ENCODE data around the gene MASP2.
A peak's percentile ranks its signal among the peaks of the same experiment; 100 is the strongest.
"Not testable (repeated sequence)": the region's sequence is repeated elsewhere in the genome, so short reads cannot be mapped to it uniquely, and the experiment has no call there.

MASP2 gene

DNA sequence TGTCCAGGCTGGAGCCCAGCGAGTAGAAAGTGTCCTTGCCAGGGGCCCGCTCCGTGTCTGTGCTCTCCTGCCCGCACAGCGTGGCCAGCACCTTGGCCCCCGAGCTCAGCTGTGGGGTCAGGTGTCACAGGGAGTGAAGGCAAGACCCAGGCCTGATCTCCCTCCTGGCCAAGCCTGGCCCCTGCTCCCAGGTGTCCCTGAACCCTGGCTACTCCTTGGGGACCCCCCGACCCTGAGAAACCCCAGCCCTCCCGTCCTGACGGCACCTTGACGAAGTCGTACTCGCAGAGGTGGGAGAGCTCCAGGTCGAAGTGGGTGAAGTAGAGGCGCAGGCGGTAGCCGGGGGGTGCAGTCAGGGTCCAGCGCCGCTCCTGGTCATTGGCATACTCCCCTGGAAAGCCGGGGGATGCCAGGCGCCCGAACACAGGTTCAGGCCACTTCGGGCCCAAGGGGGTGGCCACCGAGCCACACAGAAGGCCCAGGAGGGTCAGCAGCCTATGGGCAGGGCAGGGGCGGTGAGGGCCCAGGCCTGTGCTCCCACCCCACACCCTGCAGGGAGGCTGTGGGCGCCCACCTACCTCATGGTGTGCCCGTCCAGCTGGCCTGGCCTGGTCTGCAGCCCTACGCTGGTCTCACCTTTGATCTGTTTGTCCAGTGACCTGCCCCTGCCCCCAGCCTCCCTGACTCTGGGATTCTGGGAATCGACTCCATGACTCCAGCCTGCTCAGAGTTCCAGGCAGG is at the start of gene MASP2:
Gene MASP2 (minus strand): TSS at position 615 of the 741 bp plus-strand sequence. CDS start 32 bp downstream, at position 583.
- DNase-seq = no peak
- in situ Hi-C loops (cut with HindIII; ENCODE audit: low pct_ligation_motif_present, low pct_unique_long_range_greater_than_20kb, low sequenced_read_pairs) = no loop called here

DNA sequence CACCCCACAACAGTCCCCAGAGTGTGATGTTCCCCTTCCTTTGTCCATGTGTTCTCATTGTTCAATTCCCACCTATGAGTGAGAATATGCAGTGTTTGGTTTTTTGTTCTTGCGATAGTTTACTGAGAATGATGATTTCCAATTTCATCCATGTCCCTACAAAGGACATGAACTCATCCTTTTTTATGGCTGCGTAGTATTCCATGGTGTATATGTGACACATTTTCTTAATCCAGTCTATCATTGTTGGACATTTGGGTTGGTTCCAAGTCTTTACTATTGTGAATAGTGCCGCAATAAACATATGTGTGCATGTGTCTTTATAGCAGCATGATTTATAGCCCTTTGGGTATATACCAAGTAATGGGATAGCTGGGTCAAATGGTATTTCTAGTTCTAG is 36.7 kb upstream of the MASP2 start:
- in situ Hi-C loops (cut with HindIII; ENCODE audit: low pct_ligation_motif_present, low pct_unique_long_range_greater_than_20kb, low sequenced_read_pairs); DNase-seq: not testable (repeated sequence)

GRCh38 chr1:11080931-11081330 is 33.9 kb upstream of the MASP2 start:
- in situ Hi-C loops (cut with HindIII; ENCODE audit: low pct_ligation_motif_present, low pct_unique_long_range_greater_than_20kb, low sequenced_read_pairs) = no loop called here

GRCh38 chr1:11078631-11079030 is 31.6 kb upstream of the MASP2 start:
- no peak for DNase-seq
- in situ Hi-C loops (cut with HindIII; ENCODE audit: low pct_ligation_motif_present, low pct_unique_long_range_greater_than_20kb, low sequenced_read_pairs) = no loop called here

More at GRCh38 chr1:11080931-11081330, 33.9 kb upstream of the MASP2 start:
- no peak for DNase-seq

DNA sequence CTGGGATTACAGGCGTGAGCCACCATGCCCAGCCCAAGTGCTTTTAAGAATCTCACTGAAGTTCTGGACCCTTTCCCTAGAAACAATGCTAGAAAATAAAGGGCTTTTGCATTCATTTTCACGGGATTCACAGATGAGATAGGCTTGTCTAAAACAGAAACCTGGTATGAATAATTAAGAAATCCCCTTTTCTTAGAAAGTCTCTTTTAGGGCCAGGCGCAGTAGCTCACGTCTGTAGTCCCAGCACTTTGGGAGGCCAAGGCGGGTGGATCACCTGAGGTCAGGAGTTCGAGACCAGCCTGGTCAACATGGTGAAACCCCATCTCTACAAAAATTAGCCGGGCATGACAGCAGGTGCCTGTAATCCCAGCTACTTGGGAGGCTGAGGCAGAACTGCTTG is 26.4 kb upstream of the MASP2 start:
- in situ Hi-C loops (cut with HindIII; ENCODE audit: low pct_ligation_motif_present, low pct_unique_long_range_greater_than_20kb, low sequenced_read_pairs); DNase-seq: not testable (repeated sequence)

DNA sequence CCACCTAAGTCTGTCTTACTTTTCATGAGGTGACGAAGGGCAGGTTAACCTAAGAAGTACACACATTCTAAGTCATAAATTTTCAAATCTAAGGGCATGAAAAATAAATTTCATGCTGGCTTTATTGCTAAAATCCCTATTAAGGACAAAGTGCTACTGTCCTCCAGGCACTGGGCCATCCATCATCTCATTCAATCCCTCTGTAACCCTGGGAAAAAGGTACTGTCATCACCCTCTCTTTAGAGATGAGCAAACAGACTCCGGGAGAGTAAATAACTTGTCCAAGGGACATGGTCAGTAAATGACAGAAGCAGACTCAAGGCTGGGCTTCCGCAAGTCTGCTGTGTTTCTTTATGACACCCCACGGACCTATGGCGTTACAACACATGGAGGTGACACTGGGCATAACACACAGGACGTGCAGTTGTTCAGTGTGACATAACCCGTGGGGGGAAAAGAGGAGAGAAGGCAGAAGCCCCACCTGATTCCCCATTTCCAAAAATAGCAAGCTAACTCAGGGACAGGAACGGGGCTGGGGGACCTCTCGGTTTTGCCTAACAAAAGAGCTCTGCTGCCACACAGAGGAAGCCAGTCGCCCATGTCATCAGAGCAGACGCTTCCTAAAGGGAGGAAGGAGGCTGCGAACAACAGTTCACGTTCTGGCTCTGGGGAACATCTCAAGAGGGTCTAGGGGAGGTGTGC is 25.3 kb upstream of the MASP2 start:
- DNase-seq = no peak
- in situ Hi-C loops (cut with HindIII; ENCODE audit: low pct_ligation_motif_present, low pct_unique_long_range_greater_than_20kb, low sequenced_read_pairs) = no loop called here

GRCh38 chr1:11071463-11072215 is 24.6 kb upstream of the MASP2 start:
- no peak for DNase-seq
- in situ Hi-C loops (cut with HindIII; ENCODE audit: low pct_ligation_motif_present, low pct_unique_long_range_greater_than_20kb, low sequenced_read_pairs) = no loop called here

GRCh38 chr1:11070876-11071275 is 23.8 kb upstream of the MASP2 start:
- in situ Hi-C loops (cut with HindIII; ENCODE audit: low pct_ligation_motif_present, low pct_unique_long_range_greater_than_20kb, low sequenced_read_pairs) = no loop called here
- DNase-seq = no peak

GRCh38 chr1:11068600-11069473 is 21.8 kb upstream of the MASP2 start:
- no peak for DNase-seq

GRCh38 chr1:11067716-11068599 is 20.9 kb upstream of the MASP2 start:
- no peak for DNase-seq
- in situ Hi-C loops (cut with HindIII; ENCODE audit: low pct_ligation_motif_present, low pct_unique_long_range_greater_than_20kb, low sequenced_read_pairs) = no loop called here

More at GRCh38 chr1:11068600-11069473, 21.8 kb upstream of the MASP2 start:
- in situ Hi-C loops (cut with HindIII; ENCODE audit: low pct_ligation_motif_present, low pct_unique_long_range_greater_than_20kb, low sequenced_read_pairs) = no loop called here

DNA sequence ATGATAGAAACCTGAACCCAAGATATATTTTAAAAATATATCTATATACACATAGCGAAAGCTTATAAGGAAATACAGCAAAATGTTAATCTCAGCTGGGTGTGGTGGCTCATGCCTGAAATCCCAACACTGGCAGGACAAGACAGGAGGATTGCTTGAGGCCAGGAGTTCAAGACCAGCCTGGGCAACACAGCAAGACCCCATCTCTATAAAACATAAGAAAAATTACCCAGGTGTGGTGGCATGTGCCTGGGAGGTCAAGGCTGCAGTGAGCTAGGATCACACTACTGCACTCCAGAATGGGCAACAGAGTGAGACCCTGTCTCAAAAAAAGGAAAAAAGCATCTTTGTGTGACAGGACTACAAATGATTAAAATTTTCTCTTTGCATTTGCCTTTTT is 18.8 kb upstream of the MASP2 start:
- in situ Hi-C loops (cut with HindIII; ENCODE audit: low pct_ligation_motif_present, low pct_unique_long_range_greater_than_20kb, low sequenced_read_pairs) = no loop called here
- DNase-seq = no peak

DNA sequence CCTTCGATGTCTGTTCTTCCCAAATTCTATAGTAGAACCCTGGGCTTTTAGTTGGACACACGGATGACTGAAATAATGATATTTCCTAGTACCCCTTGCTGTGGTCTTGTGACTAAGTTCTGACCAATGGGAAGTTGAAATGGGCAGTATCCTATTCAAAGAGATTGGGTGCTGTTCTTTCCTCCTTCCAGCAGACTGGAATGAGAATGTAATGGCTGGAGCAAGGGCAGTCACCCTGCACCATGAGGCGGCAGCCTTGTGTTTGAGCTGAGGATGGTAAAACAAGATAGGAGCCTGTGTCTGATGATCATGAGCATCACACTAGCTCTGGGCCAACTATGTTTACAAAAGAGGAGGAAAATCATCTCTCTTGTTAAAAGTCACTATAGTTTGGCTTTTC is 17.9 kb upstream of the MASP2 start:
- DNase-seq = no peak
- in situ Hi-C loops (cut with HindIII; ENCODE audit: low pct_ligation_motif_present, low pct_unique_long_range_greater_than_20kb, low sequenced_read_pairs) = no loop called here

DNA sequence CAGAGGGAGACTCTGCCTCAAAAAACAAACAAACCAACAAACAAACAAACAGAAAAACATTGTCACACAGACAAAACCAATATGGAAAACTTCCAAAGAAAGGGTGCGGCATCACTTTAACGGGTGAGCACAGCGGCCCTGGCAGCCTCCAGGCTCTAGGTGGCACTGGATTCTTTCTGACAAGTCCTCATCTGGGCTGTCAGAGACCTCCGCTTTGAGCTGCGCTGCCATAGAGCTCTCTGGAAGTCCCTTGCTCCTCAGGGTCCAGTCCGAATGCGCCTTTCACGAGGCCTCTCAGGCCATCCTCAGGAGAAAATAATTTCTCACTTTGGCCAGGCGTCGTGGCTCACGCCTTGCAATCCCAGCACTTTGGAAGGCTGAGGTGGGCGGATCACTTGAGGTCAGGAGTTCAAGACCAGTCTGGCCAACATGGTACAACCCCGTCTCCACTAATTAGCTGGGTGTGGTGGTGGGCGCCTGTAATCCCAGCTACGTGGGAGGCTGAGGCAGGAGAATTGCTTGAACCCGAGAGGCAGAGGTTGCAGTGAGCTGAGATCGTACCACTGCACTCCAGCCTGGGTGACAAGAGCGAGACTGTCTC is 17.0 kb upstream of the MASP2 start:
- not testable (repeated sequence) for DNase-seq

GRCh38 chr1:11062965-11063401 is 15.9 kb upstream of the MASP2 start:
- no peak for DNase-seq
- in situ Hi-C loops (cut with HindIII; ENCODE audit: low pct_ligation_motif_present, low pct_unique_long_range_greater_than_20kb, low sequenced_read_pairs) = no loop called here

More for the DNA sequence above, 17.0 kb upstream of the MASP2 start:
- in situ Hi-C loops (cut with HindIII; ENCODE audit: low pct_ligation_motif_present, low pct_unique_long_range_greater_than_20kb, low sequenced_read_pairs) = not testable (repeated sequence)

GRCh38 chr1:11061652-11062365 is 14.8 kb upstream of the MASP2 start:
- no peak for DNase-seq

GRCh38 chr1:11059968-11060830 is 13.2 kb upstream of the MASP2 start, which contains the start of gene SRM:
Gene SRM, minus strand, starts transcription at chr1:11060018. Its CDS starts 75 bp downstream, at chr1:11059943.
- peak; percentile 89 for DNase-seq
- in situ Hi-C loops (cut with HindIII; ENCODE audit: low pct_ligation_motif_present, low pct_unique_long_range_greater_than_20kb, low sequenced_read_pairs) = no loop called here

More at GRCh38 chr1:11061652-11062365, 14.8 kb upstream of the MASP2 start:
- in situ Hi-C loops (cut with HindIII; ENCODE audit: low pct_ligation_motif_present, low pct_unique_long_range_greater_than_20kb, low sequenced_read_pairs) = no loop called here

Data from ACHN (cell line).